ELF-1 (cell line): ENCODE data around the gene NEDD4L.
A peak's percentile ranks its signal among the peaks of the same experiment; 100 is the strongest.

Experiments
- DNase-seq: peaks from one replicate; pipeline ENCODE4 v3.0.0-alpha.2; 2016; ENCODE audit warnings: low read depth, low spot score

NEDD4L gene

DNA sequence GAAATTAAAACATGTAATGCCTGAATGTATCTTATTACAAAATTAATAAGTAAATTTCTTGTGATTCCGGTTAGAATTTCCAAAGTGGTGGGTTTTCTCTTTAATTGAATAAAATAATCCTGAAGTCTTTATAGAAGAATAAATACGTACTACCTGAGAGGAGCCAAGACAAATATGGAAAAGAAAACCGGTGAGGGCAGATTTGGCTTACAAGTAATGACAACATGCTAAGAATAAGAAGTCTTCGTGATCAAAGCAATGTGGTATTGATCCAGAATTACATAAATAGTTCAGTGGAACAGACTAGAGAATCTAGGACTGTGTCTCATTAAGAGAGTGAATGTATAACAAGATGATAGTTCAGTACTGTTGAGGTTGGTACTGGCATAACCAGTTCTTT, 167.5 kb downstream of the NEDD4L start:
- DNase-seq: no peak

DNA sequence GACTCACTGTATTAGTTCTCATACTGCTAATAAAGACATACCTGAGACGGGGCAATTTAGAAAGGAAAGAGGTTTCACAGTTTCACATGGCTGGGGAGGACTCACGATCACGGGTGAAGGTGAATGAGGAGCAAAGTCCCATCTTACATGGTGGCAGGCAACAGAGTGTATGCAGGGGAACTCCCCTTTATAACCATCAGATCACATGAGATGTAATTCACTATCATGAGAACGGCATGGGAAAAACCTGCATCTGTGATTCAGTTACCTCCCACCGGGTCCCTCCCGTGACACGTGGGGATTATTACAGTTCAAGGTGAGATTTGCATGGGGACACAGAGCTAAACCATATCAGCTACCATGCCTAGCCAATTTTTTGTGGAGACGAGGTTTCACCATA, 168.2 kb downstream of the NEDD4L start:
- no peak for DNase-seq

DNA sequence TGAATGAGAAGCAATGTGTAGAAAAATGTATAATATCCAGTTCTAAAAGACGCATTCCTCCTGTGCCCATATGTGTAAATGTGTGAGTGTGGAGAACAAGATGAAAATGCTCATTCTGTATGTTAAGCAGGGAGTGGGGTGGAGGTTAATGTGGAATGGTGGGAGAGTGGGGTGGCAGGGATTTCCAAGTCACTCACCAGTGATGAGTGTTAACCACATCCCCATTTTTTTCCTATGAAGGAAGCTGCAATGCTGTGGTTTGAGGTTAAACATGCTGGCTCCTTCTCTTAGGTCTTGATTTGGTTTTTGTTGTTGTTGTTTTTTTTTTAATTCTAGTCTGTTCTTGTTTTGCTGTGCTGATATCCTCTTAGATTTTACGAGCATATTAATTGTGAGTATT, 169.4 kb downstream of the NEDD4L start:
- DNase-seq: no peak

DNA sequence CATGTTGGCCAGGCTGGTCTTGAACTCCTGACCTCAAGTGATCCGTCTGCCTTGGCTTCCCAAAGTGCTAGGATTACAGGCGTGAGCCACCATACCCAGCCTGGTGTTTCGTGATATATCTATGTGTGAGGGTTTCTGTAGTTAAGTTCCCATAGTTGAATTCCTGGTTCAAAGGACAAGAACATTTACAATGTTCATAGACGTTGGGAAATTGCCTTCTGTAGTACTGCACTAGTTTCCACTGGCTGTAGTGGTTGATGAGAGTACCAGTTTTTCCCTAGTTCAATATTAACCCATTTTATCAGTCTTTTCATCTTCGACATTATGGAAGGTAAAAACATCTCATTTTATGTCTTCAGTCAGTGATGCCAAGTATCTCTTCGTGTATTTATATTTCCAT, 171.0 kb downstream of the NEDD4L start:
- no peak for DNase-seq

DNA sequence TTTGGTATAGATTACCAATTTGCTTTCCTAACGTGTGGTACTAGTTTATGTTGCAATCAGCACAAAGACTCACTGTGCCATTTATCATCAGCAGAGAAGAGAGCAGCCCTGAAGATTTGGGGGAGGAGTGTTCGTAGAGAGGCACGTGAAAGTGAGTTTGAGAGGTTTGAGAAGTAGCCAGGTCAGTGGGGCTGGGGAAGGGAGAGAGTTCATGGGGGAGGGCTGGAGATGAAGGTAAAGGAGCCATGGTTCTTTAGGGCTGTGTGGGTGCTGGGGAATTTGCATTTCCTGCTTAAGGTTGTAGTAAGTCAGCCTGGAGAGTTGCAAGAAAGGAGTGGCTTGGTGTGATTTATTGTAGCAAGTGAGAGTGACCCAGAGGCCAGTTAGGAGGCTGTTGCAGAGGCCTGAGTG, 172.1 kb downstream of the NEDD4L start:
- DNase-seq: peak; percentile 68

DNA sequence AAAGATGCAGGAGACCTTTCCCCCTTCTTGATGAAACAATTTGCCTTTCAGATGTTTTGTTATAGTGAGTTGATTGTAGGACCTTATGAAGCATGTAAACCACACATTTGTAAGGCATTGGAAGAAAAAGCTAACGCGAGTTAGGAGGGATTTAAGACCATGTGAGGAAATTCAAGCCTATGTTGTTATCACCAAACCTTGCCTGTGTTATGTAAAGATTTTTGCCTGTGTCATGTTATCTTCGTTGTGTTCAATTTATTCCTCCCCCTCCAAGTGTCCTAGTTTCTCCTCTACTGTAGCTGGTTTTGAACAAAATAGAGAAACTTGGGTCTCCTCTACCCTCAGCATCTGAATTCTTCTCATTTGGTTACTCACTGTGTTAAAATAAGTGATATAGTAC, 173.0 kb downstream of the NEDD4L start:
- no peak for DNase-seq

DNA sequence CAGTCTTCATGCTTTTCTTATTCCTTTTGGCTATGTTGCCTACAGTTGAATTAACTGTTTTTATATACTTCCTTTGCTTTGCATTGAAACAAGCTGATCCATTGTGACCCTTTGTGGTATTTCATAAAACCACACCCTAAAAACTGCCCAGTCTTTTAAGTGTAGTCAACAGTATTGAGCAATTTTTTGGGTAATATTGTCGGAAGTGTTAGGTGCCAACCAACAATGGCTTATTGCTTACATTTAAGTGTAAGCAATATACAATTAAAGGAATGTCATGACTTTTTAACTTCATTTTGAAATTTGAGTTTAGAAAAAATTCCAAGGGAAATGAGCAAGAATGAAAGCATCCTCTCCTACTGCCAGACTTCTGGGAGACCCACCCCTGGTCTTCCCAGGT, 174.1 kb downstream of the NEDD4L start:
- no peak for DNase-seq

DNA sequence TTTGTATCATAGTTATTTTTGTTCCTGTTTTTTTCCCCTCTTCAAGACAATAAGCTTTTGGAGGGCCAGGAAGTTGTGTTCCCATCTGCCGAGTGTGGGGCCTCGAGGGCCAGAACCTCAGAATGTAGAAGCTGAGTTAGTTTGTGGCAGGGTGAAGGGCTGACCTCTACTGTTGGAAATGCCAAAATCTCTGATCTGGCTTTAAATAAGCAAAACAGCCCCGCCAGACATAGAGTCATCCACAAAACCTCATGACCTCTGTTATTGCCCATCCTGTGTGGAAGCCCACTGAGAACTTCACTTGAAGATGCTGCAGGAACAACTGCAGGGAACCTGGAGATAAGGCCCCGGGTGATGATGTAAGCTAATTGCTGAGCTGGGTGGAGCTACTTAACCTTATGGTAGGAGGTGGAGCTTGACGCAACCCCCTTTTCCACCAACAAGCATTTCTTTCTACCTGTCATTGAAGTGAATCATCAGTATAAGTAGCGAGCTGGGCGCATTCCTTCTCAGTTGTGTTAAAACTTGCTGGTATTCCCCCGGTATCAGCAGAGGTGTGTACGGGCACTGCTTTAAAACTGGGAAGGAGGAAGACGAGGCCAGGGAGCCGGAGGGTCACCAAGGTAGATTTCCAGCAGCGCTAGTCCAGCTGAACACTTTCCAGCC, 177.2 kb downstream of the NEDD4L start:
- peak; percentile 87 for DNase-seq

DNA sequence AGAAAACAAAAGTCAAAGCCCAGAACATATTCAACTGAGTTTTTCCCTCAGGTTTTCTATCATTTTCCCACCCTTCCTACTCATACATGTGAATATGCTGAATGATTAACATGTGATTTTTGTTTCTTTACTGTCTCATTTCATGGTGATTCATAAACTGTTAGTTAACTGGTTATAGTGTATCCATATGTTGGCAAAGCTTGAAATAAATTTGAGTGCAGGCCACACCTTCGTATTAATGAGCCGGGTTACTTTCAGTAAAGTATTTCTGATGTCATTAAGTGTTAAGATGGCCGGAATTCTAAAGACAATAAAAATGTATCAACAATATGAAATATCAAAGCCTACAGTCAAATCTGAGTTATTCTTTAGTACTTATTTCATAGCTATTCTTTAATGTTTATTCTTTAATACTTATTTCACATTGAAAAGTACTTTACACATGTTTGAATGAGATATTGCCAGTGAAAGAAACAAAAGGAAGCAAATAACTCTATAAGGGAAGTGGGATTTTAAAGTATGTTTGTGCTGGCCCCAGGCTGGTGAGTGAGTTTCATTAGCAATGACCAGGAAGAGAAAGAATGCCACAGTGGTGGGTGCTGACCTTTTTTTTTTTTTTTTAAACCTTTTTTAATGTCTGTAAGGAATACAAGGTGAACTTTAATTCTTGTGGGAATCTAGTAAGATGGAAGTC, 178.6 kb downstream of the NEDD4L start:
- DNase-seq: no peak

DNA sequence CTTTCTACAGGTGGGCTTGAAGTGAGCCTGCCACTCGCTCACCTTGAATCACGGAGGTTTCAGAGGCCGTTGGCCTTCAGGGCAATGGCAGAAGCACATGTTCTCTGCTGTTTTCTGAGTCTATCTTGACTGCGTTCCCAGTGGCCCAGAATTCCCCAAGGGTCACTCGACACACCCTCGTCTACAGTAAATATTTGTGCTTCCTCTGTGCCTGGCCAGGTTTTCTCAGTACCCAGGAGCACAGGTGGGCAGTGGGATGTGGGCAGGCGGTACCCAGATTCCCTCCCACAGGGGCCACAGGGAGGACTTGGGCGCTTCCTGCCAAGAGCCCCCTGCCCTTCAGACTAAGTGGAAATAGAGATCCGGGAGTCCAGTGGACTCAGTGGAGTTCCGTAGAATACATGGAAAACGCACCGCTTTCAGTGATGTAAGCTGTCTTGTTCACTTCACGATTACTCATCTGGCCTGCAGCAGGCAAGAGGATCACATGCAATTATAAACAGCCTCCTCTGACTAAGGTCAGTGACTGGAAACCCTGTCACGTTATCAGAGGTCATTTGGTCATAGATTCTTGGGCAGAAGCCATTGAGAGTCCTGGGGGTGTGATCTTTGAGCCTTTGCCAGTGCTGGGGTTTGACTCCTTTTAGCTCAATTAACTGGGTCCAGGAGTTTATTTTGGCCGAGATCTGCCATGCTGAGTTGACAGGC, 179.8 kb downstream of the NEDD4L start:
- DNase-seq: peak; percentile 57

DNA sequence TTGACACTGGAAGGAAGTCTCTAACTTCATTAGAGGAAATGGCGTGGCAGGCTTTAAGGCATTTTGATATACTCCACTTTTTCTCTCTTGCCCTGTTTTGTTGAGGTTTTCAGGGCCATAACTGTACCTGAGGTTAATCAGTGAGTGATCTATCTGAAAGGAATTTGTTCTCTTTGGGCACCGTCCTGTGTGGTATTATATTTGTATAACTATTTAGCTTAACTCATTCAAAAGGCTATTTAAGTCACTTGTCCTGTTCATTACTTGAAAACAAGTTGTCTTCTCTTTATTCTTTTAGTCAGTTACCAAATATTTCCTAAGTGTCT, 180.4 kb downstream of the NEDD4L start:
- DNase-seq: no peak

DNA sequence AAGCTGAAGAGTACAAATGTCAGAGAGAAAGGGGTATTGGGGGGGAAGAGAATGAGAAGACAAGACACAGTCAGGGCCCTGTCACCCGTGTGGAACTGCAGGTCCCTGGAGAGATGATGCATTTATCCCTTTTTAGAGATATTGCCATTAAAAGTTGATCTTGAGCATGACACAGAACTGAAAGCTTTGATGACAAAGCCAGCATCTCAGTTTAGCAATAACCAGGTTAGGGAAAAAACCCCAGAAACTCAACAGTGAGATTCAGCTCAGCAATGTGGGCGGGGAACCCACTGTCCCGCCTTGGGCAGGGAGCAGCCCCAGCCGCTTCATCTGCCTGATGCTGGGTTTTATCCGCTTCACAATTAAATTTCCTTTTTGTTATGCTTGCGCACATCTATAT, 181.1 kb downstream of the NEDD4L start:
- no peak for DNase-seq

DNA sequence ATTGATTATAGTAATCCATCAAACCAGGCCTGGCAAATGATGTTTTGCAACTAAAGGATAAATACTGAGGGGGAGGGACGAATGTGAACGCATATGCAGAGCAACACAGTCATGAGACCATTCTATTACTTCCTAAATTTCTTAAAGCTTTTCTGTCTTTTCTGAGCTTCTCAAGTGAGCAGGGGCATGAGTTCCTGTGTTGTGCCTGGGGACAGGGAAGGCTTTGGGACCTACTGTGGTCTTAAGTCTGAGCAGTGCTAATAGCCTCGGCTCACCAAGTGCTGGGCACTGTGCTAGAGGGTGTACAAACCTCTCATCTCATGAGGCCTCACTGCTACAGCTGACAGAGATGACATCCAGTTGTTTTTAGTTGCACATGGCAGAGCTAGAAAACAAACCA, 182.4 kb downstream of the NEDD4L start:
- DNase-seq: no peak

DNA sequence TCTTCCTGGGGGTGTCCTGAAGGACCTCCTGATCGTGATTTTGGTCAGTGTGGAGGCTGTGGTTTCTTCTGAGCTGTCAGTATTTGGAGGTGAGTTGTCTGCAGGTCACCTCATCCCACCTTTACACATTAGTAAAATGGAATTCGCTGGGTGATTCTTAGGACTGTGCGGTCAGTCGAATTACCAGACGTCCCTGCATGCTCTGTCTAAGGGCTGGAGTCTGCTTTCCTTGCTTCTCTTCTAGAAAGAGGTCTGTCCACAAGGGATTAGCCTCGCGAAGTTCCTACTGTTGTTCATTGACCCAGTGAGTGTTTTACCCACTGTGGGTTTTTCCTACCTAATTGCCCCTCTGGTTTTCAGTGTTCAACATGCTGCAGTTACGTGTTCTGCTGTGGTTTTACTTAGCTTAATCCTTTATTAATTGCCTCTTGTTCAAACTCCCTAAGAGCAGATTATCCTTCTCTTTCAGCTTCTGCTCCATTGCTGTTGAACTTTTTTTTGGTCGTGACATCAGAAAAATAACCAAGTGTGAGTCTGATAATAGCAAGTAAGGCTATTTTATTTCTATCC, 183.4 kb downstream of the NEDD4L start:
- DNase-seq: no peak

DNA sequence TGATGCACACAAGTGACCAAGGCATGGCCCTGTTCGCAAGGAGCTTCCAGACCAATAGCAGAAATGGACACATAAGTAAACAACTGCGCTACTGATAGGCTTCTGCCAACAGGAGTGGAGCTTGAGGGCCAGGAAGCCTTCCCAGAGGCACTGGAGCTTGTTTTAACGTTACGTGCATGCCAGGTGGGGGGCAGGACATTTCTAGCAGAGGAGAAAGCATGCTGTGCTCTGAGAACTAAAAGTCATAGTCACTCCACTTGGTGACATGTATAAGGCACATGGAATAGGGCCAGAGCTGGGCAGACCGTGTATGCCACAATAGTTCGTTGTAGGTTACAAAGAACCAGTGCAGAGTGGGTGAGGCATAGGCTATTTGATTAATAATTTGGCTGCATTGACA, 184.2 kb downstream of the NEDD4L start:
- no peak for DNase-seq

DNA sequence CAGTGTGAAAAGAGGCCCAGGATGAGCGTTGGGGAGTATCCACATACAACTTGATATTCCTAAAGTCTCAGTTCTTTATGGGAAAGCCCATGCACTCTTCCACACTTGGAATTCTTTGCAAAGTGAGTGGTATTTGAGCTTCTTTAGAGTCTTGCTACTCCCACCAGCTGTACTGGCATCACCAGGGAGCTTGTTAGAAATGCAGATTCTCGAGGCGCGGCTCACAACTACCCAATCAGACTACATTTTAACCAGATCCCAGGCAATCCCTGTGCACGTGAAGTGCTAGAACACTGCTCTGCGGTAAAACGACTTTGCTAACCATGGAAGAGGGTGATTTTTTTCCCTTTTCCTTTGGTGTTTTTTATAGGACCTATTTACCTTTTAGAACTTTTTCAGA, 184.7 kb downstream of the NEDD4L start:
- DNase-seq: no peak

DNA sequence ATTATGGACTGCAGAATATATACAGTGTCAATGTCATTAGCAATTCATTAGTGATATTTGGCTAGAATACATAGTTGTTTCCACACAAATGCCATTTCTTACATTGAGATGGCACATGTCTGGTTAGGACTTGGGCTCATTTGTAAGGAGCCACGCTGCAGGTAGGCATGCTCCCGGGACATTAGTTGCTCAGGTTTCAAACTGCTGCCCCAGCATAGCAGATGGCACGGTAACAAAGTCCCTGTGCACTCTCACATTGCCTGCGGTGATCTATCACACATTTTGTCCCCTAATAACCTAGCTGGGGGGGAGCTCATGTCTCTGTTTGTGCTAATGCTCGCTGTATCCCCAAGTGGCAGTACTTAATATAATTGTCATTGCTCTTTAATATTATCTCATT, 185.1 kb downstream of the NEDD4L start:
- DNase-seq: no peak

DNA sequence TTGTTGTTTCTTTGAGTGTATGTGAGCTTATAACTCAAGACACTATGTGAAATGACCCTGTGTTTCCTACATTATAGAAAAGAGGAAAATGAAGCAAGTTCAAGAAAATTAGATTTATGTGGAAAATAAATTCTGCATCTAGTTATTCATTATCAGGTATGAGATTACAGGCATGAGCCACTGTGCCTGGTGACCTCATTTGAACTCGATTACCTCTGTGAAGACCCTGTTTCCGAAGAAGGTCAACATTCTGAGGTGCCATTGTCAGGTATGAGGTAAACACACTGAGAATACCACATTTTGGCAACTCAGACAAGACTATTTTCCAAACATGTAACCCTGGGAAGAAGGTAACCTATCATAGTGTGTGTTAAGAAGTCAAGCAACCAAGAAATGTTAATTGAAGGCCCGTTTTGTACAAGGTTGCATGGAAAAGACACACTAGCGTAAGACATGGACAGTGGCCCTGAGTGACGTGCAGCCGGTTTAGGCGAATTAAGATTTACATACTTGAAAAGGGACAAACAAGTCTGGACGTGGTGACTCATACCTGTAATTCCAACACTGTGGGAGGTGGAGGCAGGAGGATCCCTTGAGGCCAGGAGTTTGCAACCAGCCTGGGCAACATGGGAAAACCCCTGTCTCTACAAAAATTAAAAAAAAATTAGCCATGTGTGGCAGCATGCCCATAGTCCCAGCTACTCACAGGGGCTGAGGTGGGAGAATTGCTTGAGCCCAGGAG, 186.6 kb downstream of the NEDD4L start:
- DNase-seq: peak; percentile 62

DNA sequence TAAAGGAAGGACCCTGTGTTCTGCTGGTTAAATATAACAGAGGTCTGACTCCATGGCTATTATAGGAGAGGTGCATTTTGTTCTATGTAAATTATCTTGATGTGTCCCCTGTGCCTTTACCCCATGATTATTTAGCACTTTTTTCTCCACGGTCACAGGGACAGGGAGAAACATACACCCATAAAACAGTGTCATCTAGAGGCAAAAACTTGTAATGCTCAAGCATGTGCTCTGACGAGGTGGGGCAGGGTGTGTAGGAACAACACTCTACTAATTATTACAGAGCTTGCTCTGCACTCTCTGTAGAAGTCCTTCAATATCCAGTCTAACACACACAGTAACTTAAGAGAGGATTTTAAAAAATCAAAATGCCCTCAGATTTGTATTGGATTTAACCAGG, 187.9 kb downstream of the NEDD4L start:
- DNase-seq: no peak

DNA sequence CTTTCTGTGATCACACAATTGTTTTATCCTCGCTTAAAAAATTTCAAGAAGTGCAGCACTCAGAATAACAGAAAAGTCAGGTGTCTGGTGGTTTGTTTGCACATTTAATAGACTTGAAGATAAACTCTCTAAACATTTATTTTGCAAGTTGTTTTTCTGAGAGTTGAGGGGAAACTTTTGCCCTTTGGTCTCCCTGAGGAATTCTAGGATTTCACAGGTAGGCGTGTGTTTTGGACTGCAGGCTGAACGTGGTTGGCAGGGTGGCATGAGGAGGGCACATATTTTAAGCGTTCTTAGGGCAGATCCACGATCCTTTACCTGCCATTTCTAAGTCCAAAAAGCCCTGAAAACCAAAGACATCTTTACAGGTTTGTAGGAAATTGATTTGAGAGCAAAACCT, 188.6 kb downstream of the NEDD4L start:
- no peak for DNase-seq

DNA sequence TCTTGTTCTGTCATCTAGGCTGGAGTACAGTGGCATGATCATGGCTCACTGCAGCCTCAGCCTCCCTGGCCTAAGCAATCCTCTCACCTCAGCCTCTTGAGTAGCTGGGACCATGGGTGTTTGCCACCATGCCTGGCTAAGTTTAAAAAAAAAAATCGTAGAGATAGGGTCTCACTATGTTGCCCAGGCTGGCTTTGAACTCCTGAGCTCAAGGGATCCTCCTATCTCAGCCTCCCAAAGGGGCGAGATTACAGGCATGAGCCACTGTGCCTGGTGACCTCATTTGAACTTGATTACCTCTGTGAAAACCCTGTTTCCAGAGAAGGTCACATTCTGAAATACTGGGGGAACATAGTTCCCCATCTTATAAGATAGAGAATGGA, 190.3 kb downstream of the NEDD4L start:
- no peak for DNase-seq

DNA sequence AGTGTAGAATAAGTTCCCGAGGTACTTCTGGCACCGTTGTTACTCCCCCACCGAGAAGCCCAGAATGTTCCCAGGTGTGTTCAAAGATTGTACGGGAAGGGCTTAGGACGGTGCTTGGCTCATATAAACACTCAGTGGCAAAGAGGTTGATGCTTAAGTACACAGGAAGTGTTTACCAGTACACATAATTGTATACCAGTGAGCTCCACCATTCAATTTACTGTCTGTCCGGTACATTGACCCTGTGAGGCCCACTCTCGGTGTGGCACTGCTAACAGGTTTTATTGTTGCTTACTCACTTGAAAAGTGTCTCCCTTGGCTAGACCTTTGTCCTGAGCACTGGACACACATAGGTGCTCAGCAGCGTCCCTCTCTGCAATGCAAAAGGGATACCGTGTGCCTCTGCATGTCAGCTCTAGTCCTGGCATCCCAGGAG, 191.0 kb downstream of the NEDD4L start:
- no peak for DNase-seq
